Kasumi-1 (cell line): ENCODE measurements around the gene CDH1.
"Not testable (repeated sequence)": the region's sequence is repeated elsewhere in the genome, so short reads cannot be mapped to it uniquely, and the experiment has no call there.

Source experiments
- DNase-seq, 2 experiments: peaks; one replicate each; lab custom pipeline; 2025; lab: John Stamatoyannopoulos, UW

The CDH1 gene

DNA sequence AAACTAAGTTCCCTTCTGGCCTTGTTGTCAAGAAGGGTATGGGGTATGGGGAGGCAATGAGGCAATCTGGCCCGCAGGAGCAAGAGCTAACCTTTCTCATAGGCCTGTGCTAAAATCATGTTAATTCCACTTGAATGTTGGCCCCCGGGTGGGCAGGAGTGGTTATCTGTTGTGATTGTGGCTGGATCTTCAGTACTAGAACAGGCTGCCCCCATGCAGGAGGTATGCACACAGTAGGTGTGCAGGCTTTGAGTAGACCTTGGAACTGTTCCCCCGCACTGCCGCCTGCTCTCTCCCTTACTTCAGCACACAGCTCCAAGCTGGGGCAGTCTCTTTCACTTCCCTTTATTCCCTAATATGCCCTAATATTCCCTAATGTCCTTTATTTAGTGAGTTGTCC is 53.9 kb downstream of the CDH1 start:
- no peak for DNase-seq

DNA sequence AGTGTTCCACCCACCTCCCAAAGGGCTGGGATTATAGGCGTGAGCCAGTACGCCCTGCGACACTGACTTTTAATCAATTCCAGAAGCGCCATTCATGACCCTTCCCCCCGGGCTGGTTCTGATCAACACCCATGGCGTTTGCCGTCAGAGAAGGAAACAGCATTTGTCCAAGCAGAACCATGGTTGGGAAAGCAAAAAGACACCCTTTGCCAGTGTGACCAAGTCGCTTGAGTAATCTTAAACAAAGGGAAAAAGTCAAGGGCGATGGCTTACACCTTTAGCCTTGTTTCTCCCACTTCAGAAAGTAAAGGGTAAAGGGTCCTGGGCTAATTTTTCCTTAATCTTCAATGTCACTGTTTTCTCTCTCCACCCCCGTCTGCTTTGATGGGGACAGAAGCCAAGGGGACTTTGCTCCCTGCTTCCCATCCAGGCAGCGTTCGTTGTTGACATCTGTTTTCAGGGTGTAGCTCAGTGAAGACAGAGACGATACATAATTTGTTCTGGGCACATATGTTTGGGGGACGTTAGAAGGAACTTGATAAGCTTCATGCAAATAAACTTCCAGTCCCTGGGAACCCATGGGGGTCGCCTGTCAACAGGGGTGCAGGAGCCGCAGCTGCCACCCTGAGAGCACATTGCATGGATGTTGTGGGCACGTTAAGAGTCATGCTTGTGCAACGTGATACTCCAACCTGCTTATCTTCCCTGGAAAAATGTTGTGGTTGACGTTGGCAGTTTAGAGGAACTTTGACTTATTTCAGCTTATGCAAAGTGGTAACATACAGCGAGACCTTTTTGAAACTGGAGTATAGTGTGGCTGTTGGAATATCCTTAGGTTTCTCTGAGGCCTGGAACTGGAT is 55.6 kb downstream of the CDH1 start:
- no peak for DNase-seq

DNA sequence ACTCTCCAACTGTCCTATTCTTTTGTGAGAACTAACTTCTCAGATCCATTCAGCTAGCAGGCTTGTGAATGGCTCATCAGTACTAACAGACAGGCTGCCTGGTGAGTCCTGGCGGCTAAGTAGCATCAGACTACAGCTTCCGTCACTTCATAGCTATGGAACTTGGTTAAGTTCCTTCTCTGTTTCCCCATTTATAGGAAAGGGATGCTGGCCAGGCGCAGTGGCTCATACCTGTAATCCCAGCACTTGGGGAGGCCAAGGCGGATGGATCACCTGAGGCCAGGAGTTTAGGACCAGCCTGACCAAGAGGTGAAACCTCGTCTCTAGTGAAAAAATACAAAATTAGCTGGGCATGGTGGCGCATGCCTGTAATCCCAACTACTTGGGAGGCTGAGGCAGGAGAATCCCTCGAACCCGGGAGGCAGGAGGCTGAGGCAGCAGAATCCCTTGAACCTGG is 56.3 kb downstream of the CDH1 start:
- no peak for DNase-seq

DNA sequence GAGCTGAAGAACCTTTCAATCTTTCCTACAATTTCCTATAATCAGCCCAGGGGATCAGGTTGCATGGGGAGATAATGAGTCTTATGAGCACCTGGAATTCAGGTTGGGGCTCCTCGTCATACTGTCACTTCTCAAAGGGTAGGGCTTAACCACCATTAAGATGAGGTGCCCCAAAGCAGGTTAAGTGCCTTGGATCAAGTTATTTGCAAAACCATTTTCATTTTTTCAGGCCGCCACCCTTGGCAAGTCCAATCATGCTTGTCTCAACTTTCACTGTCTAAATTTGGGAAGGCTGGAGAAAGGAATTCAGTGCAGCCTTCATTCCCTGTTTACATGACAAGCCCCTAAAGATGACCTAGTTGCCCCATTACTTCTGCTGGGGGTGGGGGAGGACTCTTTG is 61.3 kb downstream of the CDH1 start:
- DNase-seq: no peak

DNA sequence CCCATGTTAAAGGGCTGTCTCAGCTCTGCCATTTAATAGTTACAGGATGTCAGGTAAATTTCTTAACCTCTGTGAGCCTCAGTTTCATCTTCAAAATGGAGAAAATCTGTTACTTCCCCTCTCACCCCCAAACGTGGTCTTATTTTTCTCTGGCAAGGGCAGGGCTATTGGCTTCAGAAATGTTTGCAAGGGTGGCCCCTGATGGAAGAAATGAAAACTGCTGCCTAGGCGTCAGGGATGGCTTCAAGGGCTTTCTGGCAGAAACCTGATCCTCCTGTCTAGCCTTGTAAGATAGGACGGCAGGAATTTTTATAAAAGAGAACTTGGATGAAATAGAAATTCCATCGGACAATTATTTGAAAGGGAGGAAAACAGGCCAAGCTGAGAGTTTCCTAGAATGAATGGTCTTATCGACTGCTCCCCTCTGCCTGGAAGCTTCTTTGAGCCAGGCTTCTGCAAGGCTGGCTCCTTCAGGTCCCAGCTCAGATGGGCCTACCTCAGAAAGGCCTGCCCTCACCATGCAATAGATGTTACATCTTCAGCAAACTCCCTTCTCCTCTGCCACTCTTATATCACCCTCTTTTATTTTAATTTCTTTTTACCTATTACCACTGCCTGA is 63.3 kb downstream of the CDH1 start:
- peak; percentile 81 to 92 for DNase-seq

DNA sequence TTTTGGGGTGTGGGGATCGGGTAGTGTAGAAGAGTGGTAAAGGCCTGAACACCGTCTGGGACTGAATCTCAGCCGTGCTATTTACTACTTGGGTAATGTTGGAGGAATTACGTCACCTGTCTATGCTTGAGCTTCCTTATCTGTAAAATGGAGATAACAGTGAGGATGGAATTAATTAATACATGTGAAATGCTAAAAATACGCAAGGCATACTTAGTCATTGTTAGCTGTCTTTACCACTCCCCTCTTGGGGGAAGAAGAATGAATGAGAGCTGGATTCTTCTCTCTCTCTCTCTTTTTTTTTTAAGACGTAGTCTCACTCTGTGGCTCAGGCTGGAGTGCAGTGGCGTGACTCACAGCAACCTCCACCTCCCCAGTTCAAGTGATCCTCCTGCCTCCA is 65.1 kb downstream of the CDH1 start:
- no peak for DNase-seq

DNA sequence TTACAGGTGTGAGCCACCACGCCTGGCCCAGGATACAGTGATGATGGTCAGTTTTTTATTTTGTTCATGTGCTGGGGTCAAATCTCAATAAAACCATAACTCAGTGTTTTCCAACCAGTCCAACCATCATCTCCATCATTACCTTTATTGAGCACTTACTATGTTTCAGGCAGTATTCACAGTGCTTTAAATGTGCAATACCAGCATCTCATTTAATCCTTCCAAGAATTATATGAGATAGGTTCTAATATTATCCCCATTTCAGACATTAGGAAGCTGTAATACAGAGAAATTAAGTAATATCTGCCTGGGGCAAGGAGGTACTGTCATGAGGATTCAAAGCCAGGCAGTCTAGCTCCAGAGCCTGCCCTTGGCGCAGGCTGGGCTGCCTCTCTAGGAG is 69.3 kb downstream of the CDH1 start:
- no peak for DNase-seq

DNA sequence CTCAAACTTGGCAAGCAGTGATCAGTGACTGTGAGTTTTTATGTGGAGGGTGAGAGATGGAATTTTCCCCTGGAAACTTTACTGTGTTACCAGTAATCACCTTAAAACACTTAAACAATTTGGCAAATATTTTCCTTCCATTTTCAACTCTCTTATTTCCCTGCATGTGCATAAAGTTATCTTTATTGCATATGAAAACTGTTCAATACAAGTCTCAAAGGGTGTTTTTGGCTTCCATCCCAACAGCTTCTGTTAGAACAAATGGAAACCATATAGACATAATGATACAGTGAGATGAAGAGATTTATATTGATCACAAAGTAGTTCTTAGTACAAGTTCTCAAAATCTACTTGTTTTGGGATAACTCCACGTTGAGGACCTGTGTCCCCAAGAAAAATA is 69.9 kb downstream of the CDH1 start:
- DNase-seq: no peak

DNA sequence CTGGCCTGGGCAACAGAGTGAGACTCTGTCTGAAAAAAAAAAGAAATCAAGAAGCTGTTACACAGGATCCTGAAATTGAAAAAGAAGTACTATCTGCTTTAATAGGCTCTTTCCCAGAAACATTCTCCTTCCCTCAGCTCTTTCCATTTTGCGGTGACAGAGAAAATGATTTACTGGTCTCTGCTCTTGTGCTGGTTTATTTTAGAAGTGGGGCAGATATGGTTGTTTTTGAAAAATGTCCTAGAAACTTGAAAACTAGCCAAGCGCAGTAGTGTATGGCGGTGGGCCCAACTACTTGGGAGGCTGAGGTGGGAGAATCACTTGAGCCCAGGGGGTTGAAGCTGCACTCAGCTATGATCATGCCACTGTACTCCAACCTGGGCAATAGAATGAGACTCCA is 77.4 kb downstream of the CDH1 start:
- no peak for DNase-seq

DNA sequence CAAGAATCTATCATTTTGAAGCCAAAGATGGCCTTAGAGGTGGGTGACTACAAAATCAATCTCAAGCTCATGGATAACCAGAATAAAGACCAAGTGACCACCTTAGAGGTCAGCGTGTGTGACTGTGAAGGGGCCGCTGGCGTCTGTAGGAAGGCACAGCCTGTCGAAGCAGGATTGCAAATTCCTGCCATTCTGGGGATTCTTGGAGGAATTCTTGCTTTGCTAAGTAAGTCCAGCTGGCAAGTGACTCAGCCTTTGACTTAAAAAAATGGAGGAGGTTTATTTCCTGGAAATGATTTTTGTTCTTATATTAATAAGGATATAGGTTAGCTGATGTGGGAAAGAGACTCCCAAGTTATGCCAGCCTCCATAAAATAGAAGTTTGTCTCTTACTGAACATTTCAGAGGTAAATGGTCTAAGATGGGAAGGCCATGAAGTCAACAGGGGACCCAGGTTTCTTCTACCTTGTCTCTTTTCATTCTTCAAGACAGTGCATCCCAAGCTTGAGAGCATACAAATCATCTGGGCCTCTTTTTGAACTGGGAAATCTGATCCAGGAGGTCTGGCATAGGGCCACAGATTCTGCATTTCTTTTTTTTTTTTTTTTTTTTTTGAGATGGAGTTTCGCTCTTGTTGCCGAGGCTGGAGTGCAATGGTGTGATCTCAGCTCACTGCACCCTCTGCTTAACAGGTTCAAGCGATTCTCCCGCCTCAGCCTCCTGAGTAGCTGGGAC is 86.5 kb downstream of the CDH1 start:
- no peak for DNase-seq

DNA sequence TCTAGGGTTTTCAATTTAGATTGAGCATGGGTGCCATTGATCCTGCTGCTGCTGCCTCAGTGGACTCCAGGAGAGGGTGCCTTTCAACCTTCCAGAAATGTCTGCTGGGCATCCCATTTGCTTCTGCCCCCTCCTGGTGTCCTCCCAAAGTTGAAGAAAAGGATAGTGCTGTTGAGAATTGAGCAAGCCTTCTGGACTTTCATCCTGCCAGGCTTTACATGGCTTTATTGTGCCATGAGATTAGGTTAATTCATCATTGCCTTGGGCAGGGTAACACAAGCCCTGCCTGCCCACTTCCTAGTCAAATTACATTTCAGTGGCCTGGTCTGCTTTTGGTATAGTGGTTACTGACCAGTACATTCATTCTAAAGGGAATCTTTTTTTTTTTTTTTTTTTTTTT is 88.3 kb downstream of the CDH1 start:
- no peak for DNase-seq

DNA sequence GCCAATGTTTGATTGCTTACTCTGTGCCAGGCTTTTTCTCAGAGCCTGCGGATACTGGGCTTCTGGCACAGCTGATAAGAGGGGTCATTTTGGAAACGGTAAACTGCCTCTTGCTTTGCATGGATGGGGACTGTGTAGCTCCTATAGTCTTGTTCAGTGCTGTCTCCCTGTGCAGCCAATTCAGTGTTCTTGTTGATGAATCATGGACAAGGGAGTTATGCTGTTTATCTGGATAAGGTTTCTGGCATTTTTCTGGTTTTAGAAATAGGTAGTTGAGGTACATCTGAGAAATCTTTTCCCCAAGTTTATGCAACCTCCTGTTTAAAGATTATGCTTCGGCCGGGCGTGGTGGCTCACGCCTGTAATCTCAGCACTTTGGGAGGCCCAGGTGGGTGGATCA is 89.6 kb downstream of the CDH1 start:
- no peak for DNase-seq

DNA sequence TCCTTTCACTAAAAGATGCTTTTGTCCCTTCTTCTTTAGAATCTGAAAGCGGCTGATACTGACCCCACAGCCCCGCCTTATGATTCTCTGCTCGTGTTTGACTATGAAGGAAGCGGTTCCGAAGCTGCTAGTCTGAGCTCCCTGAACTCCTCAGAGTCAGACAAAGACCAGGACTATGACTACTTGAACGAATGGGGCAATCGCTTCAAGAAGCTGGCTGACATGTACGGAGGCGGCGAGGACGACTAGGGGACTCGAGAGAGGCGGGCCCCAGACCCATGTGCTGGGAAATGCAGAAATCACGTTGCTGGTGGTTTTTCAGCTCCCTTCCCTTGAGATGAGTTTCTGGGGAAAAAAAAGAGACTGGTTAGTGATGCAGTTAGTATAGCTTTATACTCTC is 96.2 kb downstream of the CDH1 start:
- DNase-seq: no peak

DNA sequence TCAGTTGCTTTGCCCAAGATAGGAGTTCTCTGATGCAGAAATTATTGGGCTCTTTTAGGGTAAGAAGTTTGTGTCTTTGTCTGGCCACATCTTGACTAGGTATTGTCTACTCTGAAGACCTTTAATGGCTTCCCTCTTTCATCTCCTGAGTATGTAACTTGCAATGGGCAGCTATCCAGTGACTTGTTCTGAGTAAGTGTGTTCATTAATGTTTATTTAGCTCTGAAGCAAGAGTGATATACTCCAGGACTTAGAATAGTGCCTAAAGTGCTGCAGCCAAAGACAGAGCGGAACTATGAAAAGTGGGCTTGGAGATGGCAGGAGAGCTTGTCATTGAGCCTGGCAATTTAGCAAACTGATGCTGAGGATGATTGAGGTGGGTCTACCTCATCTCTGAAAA is 97.5 kb downstream of the CDH1 start:
- DNase-seq: no peak

DNA sequence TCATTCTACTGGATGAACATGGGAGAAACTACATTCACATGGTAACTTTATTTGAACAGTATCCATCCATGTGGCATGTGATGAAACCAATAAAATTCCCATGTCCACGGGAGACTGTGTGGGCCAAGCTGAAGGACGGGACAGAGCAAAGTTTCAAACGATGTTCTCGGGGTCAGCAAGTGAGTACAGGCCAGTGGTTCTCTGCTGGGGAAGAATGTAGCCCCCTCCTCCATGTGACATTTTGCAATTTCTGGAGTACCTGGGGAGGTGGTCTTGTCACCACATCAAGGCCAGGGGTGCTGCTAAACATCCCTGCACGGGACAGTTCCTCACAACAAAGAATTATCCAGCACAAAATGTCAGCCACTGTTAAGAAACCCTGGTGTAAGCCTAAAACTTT is 98.9 kb downstream of the CDH1 start:
- DNase-seq: no peak

DNA sequence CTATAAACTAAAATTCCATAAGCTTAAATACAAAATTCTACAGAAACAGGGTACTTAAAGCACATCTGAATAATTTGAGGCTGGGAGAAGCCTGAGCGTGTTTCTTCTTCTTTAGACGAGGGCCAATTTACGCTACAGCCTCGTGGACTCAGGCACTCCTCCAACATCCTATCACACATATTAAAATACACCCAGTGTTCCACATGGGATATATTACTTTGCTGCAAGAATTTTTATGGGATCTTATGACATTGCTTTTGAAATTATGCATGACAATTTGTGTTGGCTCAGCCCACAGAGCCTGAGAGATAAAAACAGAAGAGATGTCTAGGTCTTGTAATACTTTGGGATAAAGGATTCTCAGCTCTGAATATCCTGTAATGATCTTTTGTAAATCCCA is 102.7 kb downstream of the CDH1 start:
- DNase-seq: no peak

DNA sequence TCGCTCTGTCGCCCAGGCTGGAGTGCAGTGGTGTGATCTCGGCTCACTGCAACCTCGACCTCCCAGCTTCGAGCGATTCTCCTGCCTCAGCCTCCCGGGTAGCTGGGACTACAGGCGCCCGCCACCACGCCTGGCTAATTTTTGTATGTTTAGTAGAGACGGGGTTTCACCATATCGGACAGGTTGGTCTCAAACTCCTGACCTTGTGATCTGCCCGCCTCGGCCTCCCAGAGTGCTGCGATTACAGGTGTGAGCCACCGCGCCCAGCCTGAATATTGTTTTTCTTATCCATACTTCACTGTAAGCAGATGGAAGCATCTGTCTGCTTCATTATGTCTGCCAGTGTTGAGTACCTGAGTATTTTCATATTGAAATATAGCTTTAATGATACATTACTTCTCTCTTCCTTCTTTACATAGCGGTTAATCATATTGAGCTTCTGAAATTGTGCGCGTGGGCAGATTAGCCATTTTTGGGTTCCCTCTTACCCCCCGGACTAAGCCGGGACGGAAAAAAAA is 105.9 kb downstream of the CDH1 start:
- DNase-seq: not testable (repeated sequence)

DNA sequence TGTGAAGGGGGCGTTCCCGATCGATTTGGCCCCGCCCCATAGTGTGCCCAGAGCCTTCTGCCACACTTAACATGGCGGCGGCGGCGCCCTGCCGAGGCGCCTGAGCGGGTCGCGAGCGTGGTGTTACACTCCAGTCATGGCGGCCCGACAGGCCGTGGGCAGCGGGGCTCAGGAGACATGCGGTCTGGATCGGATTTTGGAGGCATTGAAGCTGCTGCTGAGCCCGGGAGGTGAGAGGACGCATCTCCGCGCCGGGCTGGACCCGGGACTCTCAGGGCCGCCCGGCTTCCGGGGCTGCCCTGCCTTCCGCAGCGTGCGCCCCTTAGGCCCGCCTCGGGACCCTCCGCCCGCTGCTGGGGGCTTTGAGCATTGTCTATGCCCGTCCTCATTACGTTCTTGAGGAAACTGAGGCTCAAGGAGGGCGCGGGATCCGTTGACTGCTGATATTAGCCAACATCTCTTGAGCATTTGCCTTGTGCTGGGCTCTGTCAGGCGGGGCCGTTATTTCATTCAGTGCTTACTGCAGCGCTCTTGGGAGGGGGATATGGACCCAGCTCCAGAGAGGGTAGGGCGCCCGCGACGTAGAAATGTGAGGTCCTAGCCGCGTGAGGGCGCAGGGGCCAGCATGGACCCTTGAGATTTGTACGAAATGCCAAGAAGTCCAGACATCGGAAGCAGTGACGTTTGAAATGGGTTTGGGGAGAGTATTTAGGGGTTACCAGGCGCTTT is 106.6 kb downstream of the CDH1 start, which contains the start of gene TANGO6:
TSS of gene TANGO6 (plus strand) at position 50 of the 729 bp plus-strand sequence. CDS start at position 137, 87 bp downstream.
- peak; percentile 81 for DNase-seq

DNA sequence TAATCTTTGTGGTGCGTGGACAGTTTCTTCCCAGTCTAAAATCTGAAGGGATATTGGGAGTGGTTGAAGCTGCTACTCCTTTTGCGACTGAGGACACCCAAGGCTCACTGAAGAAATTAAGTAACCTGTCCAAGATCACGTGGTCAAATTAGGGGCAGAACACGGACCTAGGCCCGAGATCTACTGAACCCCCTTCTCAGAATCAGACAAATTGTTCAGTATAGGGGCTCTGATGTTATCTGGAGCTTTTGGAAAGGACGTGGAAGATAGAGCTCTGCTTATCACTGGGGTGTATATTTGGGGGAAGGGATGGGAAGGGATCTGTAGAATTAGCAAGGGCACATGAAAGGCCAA is 107.1 kb downstream of the CDH1 start:
- no peak for DNase-seq

DNA sequence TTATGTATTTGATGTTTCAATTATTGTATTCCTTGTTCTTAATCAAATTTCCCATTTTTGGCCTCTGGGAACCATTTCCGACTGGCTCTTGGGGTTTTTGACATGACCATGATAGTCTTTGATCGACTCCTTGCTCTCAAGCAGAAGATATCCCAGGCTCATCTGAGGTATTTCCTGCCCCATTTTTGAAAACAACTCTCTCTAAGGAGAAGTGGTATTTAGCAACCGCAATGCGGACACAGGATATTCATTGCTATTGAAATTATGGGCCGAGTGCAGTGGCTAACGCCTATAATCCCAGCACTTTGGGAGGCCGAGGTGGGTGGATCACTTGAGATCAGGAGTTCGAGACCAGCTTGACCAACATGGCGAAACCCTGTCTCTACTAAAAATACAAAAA is 111.7 kb downstream of the CDH1 start:
- no peak for DNase-seq

DNA sequence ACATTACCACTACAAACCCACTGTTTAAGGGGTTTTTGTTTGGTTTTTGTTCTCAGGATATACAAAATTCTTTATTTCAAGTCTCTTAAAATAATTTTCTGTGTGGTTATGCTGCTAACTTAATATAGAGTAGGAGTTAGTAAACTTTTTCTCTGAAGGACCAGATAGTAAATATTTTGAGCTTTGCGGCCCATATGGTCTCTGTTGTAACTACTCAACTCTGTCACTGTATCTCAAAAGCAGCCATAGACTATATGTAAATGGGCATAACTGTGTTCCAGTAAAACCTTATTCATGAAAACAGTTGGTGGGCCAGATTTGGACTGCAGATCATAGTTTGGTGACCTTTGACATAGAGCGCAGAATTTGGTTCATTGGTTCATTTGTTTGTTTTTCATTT is 113.4 kb downstream of the CDH1 start:
- DNase-seq: no peak

DNA sequence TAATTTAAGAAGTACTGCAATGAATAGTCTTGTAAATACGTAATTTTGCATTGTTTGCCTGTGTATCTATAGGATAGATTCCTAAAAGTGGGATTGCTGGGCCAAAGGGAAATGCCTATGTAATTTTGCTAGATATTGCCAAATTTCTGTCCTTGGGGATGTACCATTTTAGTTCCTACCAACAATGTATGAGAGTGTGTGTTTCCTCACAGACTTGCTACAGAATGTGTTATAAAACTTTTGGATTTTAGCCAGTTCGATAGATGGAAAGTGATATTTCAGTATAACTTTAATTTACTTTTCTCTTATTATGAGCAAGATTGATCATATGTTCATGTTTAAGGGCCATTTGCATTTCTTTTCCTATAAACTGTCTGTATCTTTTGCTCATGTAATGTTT is 114.5 kb downstream of the CDH1 start:
- no peak for DNase-seq
